HT-29 (cell line): ENCODE results near the gene ADAMTS8. TPM values are rescaled to one million over a fixed set of nuclear protein-coding genes. Genes with fewer than 3 reads are reported as not detected.

Experiments used
- DNase-seq: peaks from one replicate; pipeline ENCODE4 v3.0.0-alpha.2; 2015; ENCODE audit warnings: low spot score
- total RNA-seq: library from RNA; depleted of rRNA; stranded (reverse); fragments of >200 nt; shearing (Covaris generic); gene quantifications from 2 replicates; pipeline ENCODE4 v1.2.3, GENCODE V29; 2014

ADAMTS8 gene
- total RNA-seq, 1 experiment from 2014 or later, result not detected

DNA sequence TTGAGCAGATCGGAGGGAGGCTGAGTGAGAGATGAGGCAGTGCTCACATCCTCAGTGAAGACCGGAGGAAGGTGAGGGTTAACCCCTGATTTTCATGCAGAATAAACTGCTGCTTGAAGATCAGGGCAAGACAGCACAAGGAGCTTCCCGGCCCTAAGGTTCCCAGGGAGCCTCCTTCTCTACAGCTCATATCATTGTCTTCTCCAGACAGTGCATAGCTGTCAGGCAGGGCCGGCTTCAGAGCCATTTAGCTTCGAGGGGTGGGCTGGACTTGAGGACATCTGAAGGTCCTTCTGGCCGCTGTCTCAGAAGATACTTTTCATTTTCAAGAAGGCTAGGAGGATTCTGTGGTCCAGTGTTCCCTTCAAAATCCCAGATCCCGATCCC, 7.2 kb downstream of the ADAMTS8 start:
- DNase-seq, result no peak

DNA sequence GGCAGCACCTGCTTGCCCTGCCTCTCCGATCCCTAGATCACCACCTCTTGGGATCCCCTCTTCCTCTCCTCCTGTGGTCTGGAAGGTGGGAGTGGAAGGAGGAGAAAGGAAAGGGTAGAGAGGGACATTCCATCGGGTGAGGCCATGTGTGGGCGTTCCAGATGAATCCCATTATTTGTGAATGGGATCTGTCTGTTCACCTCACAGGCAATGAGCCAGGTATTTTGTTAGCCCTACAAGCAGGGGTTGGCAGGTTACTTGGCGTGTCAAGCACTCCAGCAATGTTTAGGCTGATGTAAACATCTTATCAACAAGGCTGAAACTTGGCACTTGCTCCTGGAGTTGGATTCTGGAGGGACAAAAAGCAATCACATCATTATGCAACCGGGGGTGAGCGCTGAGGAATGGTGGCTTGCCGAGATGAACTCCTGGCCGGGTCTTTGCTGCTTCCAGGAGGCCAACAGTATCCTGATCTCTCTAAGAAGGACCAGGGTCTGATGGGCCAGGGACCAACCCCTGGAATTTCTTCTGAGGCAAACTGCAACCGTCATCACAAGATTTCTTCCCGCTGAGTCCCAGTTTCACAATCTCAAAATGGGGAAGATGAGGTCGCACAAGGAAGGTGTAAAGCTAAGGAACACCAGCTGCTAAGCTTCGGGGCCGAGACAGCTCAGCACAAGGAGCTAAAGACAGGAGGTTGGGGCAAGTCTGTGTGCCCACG, 7.8 kb downstream of the ADAMTS8 start:
- no peak for DNase-seq

- no peak for DNase-seq
Measured at GRCh38 chr11:130418756-130419155, 9.7 kb downstream of the ADAMTS8 start.

DNA sequence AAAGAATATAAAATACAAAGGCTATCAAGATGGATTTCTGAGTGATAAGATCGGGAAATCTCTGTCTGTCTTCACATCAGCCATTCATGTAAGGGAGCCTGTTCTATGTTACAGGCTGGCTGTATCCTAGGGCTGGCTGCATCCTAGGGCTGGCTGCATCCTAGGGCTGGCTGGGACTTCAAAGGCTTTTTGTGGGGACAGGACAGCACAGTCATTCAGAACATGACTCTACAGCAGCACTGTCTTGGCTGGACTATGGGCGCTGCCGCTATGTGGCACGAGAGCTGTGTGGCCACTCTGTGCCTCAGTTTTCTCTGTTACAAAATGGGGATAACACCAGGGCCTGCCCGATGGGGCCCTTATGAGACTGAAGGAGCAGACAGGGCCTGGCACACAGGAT, 10.2 kb downstream of the ADAMTS8 start:
- no peak for DNase-seq

DNA sequence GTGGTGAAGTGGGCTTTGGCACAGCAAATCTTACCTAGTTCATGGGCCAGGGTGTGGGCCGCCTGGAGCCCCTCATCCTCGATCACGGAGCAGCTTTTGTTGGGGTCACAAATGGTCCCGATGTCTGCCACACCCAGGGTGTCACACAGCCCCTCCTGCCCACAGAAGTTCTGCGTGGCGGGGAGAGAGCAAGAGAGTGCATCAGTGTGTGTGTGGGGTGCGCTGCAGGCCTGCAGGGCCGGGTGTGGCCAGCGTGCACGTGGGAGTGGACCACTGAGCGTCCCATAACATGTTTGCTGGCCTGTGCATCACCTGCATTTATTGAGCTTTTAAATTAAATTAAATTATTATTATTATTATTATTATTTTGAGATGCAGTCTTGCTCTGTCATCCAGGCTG, 11.5 kb downstream of the ADAMTS8 start:
- no peak for DNase-seq

DNA sequence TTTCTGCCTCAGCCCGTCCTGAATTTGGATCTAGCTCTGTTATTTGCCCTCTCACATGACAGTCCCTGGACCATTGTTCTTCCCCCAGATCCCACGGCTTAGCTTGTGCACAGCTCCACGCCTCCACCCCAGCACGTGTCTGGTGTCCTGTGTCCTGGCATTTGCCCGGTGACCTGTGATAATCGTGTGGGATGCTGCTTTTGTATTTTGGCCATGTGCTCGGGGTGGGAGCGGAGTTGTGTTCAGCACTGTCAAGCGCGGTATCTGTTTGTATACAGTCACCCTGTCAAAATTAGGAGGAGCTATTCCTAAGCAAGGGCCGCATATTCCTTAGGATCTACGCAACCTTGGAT, 11.9 kb downstream of the ADAMTS8 start:
- no peak for DNase-seq

DNA sequence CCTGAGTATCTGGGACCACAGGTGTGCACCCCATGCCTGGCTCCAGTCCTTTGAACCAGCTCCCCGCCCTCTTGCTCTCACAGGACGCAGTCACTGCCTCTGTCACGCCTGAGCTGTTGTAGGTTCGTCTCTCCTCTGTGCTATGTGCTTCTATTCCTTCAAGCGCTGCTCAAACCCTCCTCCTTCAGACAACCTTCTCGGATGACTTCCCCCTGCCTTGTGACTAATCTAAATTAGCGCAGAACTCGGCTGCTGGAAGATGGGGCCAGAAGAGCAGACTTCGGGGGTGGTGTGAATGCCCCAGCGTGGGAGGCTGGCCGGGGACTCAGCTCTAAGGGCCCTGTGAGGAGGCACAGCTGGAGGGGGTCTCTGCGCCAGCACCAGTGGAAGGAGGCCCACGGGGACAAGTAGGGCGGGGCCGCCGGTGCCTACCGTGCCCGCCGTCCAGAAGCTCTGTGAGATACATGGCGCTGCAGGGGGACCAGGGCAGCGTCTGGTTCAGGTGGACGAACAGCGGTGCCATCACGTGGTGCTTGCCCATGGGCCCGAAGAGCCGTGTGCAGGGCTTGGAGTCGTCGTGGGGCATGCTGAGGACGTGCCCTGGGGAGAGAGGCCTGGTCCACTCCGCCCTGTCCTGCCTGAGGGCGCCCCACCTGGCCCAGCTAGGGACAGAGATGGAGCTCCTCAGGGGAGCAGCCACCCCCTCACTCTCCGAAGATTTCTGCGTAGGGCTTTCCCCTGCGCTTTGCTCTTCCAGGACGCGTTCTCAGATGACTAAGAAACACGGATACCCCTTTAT, 12.5 kb downstream of the ADAMTS8 start:
- DNase-seq, result no peak

- no peak for DNase-seq
Measured at GRCh38 chr11:130414107-130415080, 14.0 kb downstream of the ADAMTS8 start.

- no peak for DNase-seq
Measured at GRCh38 chr11:130413405-130414106, 14.9 kb downstream of the ADAMTS8 start.

DNA sequence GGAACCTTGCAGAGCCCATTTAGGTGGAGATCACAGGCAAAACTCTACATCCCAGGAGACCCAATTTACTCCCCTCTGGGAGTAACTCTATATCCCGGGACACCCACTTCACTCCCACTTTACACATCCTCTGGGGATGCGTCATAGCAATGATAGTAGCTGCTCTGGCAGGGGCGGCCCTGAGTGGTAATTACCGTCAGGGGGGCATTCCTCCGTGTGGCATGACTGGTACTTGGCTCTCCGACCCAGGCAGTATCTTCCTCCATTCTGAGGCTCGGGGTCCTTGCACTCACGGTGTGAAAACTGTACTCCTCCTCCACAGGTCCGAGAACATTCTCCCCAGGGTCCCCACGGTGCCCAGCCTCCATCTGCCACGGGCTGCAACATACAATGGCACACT, 17.2 kb downstream of the ADAMTS8 start:
- no peak for DNase-seq

- no peak for DNase-seq
Measured at GRCh38 chr11:130409594-130410388, 18.6 kb downstream of the ADAMTS8 start.

DNA sequence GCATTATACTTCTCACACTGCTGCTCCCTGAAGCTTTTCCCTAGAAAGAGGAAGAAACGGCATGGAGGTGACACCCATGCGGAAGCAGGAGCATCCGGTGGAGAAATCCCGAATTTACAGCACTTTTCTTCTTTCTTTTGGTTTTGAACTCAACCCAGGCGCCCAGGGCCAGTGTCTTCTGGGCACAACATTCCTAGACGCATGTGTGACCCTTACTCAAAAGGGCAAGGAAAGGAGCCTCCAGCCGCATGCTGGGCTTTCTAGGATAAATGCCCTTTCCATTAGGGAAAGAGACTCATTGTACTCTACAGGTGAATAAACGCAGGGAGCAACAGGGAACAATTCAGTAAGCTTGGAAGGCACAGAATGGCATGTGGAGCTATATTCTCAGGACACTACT, 19.5 kb downstream of the ADAMTS8 start:
- no peak for DNase-seq

- DNase-seq, result no peak
Measured at GRCh38 chr11:130408401-130408890, 20.0 kb downstream of the ADAMTS8 start.

GRCh38 chr11:130407978-130408377, 20.4 kb downstream of the ADAMTS8 start:
- DNase-seq, result no peak

DNA sequence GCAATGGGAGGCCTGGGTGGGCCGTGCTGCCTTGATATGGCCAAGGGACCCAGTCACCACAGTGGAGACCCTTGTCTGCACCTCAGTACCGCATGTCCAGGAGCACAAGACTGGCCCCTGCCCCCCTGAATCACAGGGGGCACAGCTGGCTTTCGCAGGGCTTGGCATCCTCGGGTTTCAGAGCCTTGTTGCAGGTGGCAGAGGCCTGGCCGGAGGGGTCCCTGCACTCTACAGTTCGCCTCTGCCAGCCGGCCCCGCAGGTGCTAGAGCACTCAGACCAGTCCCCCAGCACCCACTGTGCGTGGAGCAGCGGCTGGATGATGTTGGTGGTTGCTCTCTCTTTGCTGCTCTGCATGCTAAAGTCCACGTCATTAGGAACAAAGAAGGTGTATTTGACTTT, 23.0 kb downstream of the ADAMTS8 start:
- no peak for DNase-seq

- DNase-seq, result no peak
Measured at GRCh38 chr11:130404727-130405126, 23.7 kb downstream of the ADAMTS8 start.

DNA sequence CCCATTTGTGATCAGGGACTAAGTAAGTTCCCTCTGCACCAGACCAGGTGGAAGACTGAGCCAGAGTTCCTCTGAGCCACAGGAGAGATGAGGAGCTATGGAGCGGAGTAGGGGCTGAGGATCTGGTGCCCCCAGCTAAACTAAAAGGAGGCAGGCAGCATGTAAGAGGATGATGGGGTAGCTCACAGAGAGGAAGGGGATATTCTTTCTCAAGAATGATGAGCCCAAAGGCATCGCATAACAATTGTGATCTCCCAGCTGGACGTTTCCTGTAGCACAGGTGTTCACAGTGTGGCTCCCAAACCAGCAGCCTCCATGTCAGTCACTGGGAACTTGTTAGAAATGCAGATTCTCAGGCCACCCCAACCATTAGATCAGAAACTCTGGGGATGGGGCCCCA, 24.4 kb downstream of the ADAMTS8 start:
- no peak for DNase-seq

DNA sequence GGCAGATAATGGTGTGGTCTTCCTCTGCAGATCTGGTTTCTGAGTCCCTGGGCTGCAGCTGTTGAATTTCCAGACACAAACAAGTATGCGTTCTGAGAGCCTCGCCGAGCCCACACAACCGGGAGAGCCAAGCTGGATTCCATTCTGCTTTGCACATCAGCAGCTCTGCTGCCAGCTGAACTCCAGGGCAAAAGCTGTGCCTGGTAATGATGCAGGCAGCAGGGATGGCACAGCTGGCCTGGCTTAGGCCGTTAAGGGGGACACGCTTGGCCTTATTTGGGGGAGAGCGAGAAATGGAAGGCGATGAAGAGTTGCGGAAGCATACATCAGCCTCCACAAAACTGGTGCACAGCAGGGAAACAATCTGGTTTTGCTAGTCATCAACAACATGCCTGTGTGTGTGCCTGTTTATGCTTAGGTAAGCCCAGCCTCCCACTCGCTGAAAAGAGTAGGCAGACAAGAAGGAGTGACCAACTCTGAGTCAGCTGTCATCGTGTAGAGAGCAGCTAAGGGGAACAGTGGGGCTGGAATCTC, 25.1 kb downstream of the ADAMTS8 start:
- DNase-seq, result no peak

DNA sequence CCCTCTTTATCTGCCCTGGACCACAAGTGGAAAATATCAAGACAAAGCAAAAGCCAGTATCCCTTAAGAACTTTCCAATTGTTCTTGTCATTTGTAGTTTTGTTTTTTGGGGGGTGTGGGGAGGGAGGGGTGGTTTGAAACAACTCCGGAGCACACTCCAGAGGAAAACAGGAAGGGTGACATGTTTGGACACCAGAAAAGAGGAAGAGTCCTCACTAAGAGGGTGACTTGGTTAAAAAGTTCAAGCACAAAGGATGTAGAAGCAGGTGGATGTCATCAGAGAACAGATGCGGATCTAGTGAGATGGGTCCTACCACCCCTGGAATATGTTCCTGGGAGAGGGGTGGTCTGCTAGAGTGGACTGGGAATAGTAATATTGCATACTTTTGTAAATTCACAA, 25.8 kb downstream of the ADAMTS8 start:
- DNase-seq, result no peak
